ENCODE measurements around the gene MGAT3.
A peak's percentile ranks its signal among the peaks of the same experiment; 100 is the strongest.

MGAT3 gene

DNA sequence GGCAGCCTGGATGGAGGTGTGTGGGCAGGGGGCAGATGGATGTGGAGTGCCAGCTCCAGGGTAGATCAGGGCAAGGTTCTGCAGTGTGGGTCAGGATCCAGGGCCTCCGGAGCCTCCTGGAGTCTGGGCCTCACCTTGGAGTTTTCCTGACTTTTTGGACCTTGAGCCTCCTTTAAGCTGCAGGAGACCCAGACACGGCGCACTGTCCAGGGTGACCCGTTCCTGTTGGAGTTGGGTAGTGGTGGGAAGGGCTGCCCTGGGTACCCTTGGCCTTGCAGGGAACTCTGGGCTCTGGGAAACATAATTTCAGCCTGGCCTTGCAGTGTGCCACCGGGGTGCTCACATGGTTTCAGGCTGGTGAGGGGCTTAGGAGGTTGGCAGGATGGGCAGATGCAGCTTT is 17.0 kb downstream of the MGAT3 start:
- no peak for DNase-seq

DNA sequence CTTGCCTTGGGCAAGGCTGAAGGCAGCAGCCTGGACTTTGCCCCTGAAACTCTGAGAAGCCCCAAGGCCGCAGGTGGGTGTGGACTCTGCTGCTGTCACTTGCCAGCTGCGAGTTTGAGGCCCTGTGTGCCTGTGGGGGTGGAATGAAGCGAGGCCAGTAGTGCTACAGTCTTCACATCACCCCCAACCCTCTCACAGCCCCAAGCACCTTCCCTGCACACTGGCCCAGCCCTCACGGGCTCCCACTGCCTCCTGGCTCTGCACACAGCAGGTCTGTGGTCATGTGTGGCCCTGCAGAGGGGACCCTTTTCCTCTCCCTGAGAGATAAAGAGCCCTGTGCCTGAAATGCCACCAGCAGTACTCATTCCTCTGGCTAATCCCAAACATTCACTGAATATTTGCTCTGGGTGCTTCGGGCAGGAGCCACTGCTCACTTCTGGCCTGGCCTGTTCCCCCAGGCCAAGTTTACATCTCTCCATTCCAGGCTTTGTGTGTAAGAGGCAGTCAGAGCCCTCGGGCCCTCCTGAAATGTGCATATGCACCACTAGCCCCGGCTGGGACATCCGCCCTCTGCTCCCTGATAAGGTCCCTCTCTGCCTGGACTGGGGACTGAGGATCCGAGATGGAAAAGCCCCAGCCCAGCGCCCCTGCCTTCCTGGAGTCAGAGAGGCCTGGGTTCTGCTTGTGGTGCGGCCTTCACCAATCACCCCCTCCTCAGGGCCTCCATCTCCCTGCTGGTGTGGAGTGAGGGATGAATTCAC is 17.7 kb downstream of the MGAT3 start:
- peak; percentile 7 for DNase-seq

DNA sequence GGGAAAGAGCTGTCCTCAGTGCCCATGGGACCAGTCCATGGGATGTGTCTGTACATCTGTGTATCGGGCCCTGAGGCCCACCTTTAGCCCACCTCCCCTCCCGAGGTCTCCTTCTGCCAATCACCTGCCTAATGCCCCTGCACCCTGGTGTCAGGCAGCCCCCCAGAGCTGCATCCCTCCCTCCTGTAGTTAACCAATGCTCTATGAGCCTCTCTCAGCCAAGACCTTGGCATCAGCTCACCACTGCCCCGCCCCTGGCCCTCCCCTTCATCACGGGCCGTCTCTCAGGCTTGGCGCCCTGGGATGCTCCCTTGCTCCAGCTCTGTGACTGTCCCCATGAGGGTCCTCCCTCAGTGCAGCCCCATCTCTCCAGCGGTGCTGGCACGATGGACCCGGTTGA is 18.5 kb downstream of the MGAT3 start:
- no peak for DNase-seq

GRCh38 chr22:39475902-39476301 is 19.1 kb downstream of the MGAT3 start:
- DNase-seq = no peak

GRCh38 chr22:39476664-39477063 is 19.9 kb downstream of the MGAT3 start:
- DNase-seq = no peak

GRCh38 chr22:39477542-39477941 is 20.7 kb downstream of the MGAT3 start:
- DNase-seq = no peak

- DNase-seq = no peak
Measured at GRCh38 chr22:39478441-39478850, 21.6 kb downstream of the MGAT3 start.

DNA sequence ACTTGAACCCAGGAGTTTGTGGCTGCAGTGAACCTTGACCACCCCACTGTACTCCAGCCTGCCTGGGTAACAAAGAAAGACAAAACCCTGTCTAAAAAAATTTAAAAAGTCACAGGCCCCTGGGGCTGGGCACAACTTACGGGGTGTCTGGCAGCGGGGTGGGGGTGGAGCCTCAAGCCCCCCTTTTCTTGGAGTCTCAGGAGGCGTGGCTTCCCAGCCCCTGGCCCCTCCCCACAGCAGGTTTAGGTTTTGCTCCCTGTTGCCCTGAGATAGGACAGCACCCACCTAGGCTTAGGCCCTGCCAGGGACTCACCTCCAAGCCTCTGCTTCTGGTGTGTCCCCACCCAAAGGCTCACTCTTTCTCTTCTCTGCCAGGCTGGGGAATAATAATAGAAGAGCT is 22.4 kb downstream of the MGAT3 start:
- no peak for DNase-seq

DNA sequence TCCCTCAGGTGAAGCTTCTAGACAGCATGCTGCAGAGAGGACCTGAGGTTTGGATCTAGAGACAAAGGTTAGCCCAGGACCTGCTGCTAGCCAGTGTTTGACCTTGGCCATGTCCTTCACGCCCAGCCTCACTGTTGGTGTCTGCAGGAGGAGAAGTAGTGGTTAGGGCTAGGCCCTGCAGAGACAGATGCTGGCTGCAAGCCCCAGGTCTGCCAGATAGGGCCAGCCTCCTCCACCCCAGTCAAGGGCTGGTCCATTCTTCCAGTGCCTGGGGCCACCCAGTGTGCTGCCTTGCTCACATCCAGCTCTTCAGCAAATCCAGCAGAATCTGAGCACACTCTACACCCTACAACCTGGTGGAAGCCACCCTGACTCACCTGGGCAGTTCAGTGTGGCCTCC is 23.7 kb downstream of the MGAT3 start:
- no peak for DNase-seq

DNA sequence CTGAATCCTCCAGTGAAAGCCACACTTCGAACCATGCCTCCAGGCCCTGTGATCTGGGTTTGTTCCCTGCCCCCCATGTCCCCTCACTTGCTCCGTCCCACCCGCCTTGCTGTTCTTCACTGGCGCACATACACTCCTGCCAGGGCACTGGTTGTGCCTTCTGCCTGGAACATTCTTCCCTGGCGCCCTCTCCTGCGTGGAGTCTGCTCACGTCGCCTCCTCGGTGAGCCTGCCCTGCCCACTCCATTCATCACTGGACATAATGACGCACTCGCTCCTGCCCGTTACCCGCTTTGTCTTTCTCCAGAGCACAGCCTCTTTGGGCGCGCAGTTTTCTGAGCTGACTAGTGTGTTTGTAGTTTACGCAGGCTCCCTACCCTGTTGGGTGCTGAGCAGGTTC is 24.2 kb downstream of the MGAT3 start:
- no peak for DNase-seq

DNA sequence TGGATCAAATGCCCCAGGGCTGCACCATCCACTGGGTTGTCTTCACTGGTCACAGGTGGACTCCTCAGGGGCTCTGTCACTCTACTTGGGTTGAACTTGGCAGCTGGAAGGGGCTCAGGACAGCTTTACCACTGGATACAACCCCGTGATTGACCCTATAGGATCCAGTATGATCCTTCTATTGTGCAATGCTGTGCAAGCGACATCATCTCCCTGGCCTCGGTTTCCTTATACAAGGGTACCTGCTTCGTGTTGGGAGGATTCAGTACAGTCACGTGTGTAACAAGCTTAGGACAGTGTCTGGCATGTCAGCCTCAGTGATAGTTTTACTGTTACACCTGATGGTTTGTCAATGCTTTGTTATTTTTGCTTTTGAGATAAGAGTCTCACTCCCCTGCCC is 24.8 kb downstream of the MGAT3 start:
- no peak for DNase-seq

DNA sequence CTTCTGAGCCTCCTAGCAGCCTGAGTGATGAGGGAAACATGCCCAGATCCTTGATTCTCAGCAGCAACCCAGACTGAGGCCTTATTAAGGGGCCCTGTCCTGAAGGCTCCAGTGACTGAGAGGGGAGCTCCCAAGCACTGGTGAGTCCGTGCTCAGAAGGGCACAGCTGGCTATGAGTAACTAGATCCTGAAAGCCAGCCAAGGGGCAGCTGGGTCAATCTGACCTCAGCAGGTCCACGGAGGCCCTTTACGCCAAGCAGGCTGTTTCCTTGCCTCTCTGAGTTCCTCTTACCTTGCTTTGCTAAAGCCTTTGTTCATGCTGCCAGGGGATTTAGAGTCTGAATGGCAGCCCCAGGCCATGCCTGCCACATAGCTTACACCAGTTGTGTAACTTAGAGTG is 26.0 kb downstream of the MGAT3 start:
- no peak for DNase-seq

- no peak for DNase-seq
Measured at GRCh38 chr22:39486951-39487825, 30.4 kb downstream of the MGAT3 start.

GRCh38 chr22:39487826-39488520 is 31.2 kb downstream of the MGAT3 start:
- no peak for DNase-seq

GRCh38 chr22:39488563-39489083 is 31.8 kb downstream of the MGAT3 start:
- no peak for DNase-seq

- DNase-seq = no peak
Measured at GRCh38 chr22:39489094-39490068, 32.6 kb downstream of the MGAT3 start.

- DNase-seq = peak; percentile 59
Measured at GRCh38 chr22:39490135-39490798, 33.5 kb downstream of the MGAT3 start.

DNA sequence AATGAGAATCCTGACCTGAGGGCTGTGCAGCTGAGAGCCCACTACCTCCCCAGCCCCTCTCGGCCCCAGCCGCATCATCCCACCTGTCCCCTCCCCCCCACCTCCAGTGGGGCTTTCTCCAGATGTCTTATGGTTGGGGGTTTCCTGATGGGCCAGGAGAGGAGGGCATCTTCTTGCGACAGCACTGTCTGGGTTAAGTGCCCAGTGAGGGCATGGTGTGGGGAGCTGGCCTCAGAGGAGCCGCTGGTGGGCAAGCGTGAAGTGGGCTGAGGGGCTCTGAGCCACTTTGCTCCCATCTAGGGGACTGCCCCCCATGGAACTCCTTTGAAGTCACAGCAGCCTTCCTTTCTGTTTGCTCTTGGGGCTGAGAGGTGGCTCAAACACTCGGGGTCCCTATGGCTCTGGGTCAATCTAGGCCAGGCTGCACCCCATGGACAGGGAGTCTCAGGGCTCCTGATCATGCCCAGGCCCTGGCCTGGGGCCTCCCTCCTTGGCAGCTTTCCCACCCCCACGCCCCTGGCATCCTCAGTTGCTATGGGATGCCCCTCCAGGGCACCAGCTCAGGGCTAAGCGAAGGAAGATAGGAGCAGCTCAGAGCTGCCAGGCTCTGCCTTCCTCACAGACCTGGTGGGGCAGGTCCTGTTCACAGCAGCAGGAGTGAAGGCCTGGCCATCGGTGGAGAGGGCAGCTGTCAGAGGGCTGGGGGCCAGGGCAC is 34.3 kb downstream of the MGAT3 start:
- DNase-seq = no peak

- no peak for DNase-seq
Measured at GRCh38 chr22:39491696-39492095, 34.9 kb downstream of the MGAT3 start.

DNA sequence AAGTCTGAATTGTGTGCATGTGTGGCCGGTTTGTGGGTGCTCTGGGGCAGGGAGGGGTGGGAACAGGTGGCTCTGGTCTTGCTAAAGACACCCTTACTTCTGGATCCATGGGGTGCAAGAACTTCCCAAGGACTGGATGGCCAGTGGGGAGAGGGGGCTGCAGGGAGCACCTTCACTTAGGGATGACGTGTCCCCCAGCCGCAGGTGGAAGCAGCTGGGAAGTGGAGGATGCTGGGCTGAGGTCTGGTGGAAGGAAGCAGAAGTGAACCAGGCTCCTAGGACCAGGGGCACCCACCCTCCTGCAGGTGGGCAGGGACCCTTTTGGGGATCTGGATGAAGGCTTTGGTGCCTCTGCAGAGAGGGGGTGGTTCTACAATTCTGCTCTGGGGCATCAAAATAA is 35.4 kb downstream of the MGAT3 start:
- no peak for DNase-seq

- peak; percentile 67 for DNase-seq
Measured at GRCh38 chr22:39493759-39494158, 36.9 kb downstream of the MGAT3 start.

All from fibroblast of skin of abdomen (primary cell).